ENCODE measurements around the gene TUBA4A.

TUBA4A gene

DNA sequence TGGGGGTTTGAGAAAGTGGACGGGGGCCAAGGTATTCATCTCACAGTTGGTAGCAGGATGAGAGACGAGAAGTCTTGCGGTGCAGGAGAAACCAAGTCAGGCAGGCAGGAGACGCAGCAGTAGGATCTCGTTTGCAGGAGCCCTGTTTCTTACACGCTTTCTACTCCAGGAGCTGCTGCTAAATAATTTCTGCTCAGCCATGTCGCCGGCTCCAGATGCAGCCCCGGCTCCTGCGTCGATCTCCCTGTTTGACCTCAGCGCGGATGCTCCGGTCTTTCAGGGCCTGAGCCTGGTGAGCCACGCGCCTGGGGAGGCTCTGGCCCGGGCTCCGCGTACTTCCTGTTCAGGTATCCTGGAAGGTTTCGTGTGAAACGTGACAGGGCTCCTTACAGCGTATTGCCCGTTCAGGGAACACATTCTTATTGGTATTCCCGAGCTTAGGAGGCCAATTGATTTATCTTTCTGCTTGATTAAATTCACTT, 23.6 kb downstream of the TUBA4A start:
- DNase-seq (ENCODE audit: low read depth) = no peak

DNA sequence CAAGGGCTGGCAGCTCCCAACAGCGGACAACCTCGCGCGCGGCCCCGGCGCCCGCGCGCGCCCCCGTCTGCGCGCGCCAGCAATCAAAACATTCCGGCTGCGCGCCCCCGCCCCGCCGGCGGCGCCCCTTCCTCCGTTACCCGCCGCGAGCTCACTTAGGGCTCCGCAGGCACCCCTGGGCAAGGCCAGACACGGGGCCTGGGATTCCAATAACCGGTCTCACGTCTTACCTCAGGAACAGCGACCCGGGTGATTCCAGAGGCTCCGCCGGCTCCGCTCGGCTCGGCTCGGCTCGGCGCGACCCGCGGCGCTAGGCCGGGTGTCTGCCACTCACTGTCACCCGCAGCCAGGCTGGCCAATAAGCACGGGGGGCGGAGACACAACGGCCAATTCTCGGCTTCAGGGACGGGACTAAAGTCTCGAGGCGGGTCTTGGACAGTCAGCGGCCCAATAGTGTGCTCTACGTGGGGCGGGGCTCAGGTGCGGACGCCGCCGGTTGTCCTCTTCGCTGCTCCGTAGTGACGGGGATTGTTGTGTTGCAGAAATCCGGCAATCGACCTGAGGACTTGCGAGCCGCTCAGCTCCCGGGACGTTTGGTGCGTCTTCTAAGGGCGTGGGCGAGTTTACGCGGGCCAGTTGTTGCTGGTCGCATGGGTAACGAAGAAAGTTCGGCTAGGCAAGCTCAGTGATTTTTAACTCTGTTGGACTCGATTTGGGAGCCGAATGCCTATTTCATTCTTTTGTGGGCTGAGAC, 24.2 kb downstream of the TUBA4A start, which contains the start of the genes ANKZF1 and ATG9A:
Gene ANKZF1 (plus strand): TSS at position 502 of the 754 bp plus-strand sequence. CDS start 452 bp downstream, outside the sequence.
Gene ATG9A (minus strand): TSS at position 332 of the 754 bp plus-strand sequence. CDS start 1,612 bp downstream, outside the sequence.
- DNase-seq (ENCODE audit: low read depth) = peak; percentile 96

DNA sequence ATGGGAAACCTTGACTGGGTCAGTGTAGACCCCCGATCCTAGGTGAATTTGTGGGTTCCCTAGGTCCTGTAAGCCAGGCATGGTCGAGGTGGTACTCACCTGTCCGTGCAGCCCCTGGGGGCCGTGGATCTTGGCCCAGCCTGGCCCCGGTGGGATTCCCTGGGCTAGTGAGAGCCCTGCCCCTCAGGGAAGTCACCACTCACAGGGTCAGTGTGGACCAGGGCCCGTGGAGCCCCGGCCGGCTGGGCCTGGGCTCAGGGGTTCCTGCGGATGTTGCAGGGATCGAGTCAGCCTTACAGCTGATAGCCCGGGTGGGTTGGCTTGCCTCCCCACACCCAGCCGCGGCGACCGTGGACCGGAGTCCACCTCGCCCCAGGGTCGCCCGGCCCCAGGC, 24.8 kb downstream of the TUBA4A start:
- DNase-seq (ENCODE audit: low read depth) = no peak

DNA sequence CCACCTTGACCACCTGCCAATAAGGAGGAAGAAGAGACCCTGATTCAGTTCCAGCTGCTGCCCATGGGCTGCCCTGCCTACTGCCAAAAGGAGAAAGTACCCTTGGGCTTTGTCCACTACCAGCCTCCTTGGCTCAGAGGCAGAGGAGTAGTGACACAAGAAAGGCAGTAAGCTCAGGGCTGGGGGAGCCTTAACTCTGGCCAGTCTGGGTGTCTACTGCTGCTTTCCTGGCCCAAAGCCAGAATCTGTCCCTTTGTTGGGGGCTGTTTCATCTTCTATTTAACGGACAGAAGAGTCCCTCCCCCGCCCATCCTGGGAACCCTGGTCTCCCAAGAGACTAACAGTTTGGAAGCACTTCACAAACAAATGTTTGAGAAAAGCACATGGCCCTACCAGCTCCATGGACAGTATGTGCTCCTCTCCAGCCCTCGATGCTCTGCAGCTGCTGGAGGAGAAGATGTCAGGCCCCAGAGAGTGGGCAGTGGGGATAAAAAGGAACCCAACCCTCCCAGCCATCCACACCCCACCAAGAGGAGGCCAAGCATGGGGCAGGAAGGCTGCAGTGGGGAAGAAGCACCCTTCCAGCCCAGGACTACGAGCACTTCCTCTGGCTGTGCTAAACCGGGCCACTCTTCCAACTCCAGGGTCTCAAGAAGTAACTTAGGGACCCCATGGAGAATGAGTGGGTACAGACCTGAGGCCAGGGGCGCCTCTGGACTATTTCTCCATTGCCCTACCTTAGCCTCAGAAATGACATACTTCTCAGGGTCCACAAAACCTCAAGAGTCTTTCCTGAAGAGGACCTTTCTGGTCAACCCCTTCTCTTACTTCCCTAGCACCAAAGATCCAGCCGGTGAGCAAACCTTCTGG, 25.4 kb downstream of the TUBA4A start:
- DNase-seq (ENCODE audit: low read depth) = no peak

DNA sequence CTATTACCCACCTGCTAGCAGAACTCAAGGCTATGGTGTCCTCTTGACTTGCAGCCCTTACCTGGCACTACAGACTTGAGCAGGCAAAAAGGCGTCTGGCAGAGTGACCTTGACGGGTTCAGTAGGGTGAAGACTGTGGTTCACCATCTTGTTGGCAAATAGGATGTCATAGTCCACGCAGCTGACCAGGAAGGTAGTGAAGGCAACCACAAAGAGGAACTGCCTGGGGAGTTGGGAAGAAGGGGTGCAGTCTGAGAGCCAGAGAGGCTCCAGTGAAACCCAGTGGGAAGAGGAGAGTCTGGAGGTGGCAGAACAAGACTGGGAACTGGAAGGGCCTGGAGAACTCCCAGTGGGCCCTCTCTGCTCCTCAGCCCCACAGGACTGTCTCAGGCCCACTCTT, 28.4 kb downstream of the TUBA4A start:
- DNase-seq (ENCODE audit: low read depth) = no peak

DNA sequence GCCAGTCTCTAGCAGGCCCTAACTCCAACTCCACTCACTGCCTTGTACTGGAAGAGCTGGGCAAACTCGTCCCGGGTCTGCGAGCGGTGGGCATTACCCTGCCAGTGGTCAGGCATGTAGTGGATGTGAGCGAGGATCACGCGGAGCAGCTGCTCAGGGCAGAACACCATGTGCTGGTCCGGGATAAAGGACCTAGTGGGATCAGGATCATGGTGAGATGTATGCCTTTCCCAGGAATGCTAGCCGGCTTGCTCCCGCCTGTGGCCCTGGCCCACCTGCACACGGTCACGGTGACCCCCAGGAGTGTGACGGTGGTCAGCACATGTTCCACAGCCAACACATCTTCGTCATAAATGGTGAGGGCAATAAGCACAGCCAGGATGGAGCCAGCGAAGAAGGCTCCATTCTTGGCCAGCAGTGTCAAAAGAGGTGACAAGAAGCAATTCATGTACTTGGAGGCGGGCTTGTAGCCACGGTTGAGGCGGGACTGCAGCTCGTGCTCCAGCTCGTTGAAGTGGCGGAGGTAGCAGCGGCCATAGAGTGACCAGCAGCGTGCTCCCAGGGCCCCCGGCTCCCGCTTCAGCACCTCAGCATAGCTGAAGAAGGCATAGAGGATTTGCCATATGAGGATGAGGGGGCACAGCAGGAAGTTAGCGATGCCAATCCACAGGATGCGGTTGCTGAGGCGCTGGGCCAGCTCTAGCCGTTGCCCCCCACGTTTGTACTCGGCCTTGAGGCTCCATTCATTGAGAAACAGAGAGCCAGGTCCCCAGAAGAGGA, 29.7 kb downstream of the TUBA4A start:
- no peak for DNase-seq (ENCODE audit: low read depth)

DNA sequence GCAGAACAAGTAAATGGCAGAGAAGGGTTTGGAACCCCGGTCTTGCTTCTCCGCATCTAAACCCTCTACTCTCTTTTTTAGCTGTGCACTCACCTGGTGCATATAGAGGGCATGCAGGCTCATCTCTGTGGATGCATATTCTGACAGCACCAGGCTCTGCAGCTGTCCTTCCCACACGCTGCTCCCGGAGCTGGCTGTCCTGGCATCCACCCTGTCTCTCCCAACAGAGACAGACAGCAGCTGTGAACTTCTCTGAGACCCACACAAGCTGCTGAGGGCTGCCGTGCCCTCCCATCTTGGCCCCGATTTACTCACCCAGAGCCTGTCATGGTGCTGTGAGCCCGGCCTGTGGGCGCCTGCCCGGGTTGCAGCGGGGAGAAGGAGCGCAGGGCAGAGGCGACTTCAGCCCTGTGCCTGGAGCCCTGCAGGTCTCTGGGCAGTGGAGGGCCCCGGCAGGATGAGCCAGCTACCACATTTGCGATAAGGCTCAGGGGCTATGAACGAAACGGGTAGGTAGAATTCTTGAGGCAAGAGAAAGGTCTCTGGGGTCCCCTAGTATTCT, 31.7 kb downstream of the TUBA4A start:
- no peak for DNase-seq (ENCODE audit: low read depth)

DNA sequence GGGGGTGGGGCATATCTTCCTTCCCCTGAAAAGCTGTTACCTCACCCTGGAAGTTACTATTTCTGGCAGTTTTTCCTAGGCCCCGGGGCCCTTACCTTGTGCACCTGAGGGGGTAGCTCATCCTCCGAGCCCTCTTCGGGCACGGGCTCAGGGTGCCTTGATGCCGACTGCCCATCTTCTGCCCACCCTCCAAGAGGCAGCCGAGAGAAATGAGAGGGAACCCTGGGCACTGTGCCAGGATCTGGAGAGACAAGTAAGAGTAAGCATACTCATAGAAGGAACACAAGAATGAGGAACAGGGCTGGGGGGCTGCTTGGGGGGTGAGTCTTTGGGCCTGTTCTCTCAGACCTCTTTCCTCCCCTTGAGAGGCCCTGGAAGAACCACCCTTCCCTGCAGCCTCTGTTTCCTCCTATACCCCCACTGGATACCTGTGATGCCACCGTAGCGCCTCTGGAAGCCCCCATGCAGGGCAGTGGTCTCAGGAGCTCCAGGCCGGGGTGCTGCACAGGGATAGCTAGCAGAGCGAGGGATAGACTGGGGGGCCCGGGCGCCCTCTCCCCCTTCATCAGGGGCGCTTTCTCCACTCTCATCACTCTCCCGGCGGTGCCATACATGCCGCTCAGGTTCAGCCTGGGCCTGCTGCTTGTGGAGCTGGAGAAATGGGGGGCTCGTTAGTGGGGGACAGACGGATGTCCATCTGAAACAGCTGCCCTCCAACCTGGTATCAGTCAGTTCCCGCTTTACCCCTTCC, 32.9 kb downstream of the TUBA4A start:
- DNase-seq (ENCODE audit: low read depth) = no peak

DNA sequence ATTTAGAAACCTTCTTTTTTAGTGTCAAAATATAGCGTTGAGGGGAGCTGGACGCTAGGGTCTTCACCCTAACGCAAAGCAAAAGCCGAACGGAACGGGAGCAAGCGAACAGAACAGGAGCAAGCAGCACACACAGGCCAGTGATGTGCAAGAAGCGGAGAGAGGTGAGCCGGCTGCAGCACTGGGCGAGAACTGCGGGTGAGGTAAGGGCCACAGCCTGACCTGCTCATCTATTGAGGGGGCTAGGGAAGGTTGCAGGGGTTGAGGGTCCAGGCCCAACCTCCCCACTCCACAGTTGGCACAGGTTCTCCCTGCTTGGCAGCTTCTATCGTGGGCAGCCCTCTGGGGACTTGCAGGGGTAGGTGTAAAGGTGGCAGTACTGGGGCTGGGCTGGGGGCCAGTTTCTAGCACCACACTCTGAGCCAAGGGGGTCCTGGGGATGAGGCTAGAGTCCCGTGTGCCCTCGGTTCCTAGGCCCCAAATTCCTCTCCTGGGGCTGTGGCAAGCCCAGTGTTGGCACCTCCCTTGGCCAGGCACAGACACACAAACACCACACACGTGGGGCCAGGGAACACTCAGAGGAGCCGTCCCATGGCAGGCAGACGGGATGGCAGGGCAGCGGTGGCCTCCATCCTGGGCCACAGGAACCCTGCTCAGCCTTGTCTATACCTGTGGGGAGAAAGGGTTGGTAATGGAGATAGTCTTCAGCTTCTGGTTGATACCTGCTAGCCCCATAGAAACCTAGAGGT, 33.8 kb downstream of the TUBA4A start:
- no peak for DNase-seq (ENCODE audit: low read depth)

DNA sequence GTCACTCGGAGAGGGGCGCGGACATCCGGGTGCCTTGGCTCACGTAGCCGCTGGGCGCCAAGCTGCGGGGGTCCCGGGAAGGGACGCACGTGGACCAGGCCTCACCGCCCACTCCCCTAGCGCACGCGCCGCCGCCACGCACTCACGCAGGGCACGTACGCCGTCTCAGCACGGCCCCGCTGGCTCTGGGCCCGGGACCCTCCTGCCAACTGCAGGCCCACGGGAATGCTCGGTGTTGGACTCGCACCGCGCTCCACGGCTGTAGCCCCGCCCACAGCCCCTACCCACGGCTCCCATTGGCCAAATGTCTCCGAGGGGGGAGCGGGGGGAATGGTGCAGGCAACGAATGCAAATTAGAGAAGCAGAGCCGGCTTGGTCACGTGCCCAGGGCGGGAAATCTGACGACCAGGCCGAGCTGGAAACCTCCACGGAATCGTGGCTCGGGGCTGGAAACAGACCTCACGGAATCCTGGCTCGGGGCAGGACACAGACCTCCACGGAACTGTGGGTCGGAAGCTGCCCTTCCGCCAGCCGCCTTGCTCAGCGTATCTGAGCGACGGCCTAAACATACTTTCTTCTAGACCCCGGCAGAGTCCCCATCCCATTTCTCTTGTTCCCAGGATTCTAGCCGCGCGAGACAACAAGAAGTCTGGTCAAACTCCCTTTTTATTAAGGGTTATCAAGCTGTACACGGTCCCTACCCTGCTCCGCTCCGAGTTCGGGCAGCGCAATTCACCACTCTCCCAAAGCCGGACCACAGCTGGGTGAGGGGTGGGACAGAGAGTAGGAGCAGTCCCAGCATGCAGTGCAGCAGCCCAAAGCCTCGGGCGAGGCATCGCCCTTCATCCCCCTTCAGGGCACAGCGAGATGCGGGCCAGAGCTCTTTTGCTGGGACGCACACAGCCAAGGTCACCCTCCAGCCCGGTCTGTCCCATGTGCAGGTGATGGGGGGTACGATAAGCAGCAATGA, 34.7 kb downstream of the TUBA4A start, which contains the start of gene ABCB6:
Gene ABCB6 (minus strand): TSS at position 227 of the 970 bp plus-strand sequence. CDS start 285 bp downstream, outside the sequence.
- peak; percentile 79 for DNase-seq (ENCODE audit: low read depth)

DNA sequence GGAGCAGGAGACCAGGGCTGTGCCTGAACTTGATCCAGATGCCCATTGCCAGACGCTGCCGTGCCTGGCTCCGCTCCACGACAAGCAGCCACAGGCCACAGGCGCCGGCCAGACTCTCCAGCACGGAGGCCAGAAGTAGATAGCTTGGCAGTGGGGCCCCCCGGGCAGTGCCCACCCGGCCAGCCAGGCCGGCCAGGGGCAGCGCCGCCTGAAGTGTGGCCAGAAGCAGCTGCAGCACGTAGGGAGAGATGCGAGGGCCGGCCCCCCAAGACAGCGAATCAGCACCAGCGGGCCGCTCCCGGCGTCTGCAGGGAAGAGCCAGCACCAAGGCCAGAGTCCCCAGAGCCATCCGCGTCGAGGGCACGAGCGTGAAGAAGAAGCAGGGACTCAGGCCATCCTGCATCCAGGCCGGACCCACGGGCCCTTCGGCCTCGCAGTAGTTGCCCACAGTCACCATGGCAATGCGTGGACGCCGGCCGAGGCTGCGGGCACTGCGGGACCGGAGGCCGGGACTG, 35.4 kb downstream of the TUBA4A start:
- no peak for DNase-seq (ENCODE audit: low read depth)

DNA sequence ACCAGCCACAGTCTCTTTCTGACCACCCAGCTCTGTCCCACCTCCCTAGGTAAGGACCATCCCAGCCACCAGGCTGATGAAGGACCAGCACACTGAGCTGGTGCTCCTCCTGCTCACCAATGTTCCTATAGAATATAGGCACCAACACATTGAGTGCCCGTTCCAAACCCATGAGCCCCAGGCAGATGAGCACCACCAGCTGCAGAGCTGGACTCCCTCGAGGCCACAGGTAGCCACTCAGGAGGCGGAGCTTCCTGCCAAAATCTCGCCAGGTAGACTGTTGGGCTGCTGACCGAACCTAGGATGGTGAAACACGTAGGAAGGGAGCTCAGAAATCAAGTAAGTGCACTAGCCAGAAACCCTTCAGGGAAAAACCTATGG, 37.2 kb downstream of the TUBA4A start:
- no peak for DNase-seq (ENCODE audit: low read depth)

DNA sequence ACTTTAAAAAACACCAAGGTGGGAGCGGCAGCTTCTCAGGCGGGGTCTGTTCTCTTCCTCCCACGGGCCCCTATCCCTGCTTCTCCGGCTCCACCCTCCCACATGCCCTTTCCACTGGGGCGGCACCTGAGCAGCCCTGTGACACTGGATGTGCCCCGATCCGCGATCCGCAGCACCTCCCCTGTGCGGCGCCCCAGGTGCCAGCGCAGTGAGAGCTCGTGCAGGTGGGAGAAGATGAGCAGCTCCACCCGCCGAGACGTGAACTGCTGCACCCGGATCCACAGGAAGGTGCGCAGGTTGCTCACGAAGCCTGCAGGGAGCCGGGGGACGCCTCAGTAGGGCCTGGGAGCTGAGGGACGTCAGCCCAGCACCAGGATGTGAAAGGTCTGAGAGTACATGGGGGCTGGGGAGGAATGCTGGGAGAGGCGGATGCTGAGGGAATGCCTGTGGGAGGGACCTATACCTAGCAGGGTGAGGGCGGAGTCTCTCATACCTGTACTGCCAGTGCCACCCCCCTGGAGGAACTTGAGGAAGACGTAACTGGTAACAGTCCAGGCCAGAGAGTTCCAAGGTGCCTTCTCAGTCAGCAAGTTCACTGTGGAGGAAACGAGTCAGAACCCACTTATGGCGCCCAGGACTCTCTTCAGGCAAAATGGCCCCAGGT, 37.7 kb downstream of the TUBA4A start:
- no peak for DNase-seq (ENCODE audit: low read depth)

DNA sequence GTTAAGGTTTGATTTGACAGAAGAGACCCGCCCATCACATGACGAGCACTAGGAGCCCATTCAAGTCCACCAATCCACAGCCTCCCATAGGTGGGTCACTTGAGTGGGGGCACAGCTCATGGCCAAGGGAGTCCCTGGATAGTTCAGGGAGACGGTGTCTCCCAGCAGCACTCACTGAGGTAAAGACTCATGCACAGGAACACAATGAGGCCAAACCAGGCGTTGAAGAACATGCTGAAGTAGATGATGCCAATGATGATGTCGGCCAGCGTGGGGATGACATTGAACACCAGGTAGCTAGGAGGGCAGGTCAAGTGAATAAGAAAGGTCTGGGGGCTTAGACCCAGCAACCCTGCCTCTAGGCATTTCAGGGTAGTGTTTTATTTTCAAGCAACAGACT, 38.9 kb downstream of the TUBA4A start:
- no peak for DNase-seq (ENCODE audit: low read depth)

DNA sequence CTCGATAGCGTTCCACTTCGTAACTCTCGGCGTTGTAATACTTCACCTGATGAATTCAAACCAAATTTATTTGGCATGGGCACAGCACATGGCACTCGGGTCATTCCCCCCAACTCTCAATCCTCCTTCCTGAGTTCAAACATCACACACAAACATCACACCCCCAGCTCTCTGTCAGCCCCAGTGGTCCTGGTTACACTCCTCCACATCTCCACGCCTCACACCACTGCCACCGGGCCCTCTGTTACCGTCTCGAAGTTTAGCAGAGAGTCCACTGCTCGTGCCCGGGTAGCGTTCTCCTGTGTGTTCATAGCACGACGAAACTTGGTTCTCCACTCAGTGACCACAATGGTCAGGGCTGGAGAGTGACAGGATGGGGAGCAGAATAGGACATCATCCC, 39.6 kb downstream of the TUBA4A start:
- DNase-seq (ENCODE audit: low read depth) = no peak

DNA sequence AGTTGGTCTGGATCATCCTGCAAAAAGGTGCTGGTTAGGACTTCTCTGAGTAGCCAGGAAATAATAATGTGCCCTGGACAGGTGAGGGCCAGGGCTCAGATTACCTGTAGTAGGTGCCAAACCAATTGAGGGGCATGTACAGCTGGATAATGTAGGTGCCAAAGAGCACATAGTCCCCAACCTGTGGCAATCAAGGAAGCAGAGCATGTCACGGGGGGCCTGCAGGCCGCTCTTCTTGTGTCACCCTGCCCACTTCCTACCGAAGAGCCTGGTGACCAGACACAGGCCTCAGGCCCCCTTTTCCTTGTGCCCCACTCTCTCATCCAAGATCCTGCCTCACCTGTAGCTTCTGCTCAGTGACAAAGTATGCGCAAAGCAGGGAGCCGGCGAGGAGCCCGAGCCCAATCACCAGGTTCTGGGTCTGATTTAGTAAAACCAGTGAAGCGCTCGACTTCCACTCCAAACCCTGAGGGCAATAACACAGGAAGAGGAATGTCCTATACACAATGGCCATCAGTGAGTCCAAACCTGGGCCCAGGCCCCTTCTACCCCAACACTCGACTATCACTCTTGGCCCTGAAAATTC, 40.1 kb downstream of the TUBA4A start:
- DNase-seq (ENCODE audit: low read depth) = no peak

DNA sequence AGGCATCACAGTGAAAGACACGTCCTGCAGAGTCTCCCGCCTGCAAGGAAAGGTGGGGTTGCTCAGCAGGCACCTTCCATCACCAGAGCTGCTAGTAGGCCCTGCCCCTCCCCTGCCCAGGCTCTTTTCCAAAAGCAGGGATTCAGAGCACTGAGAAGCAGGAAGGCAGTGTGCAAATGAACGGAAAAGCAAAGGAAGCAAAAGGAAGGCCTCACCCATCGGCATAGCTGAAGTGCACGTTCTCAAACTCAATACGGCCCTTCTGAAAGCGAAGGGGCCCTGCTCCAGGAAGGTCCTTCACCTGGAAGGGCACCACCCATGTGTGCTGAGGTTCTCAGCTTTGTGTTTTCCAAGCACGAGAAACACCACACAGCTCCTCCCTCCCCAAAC, 40.7 kb downstream of the TUBA4A start:
- DNase-seq (ENCODE audit: low read depth) = no peak

DNA sequence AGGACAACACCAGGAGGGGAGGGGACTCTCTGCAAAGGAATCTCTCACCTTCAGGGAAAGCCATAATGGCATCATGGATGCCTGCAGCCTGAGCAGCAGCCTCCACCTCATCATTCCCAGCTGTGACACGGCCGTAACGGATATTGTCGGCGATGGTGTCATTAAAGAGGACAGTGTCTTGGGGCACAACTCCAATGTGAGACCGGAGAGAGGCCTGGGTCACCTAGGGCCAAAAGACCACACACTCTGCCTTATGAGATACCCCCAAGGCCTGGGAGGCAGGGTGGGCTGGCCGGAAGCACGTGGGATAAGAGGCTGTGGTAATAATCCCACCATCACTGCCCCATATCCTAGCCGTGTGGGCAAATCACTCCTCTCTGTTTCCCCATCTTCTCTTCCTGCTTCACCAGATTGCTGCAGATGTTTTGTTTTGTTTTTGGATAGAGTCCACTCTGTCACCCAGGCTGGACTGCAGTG, 42.8 kb downstream of the TUBA4A start:
- DNase-seq (ENCODE audit: low read depth) = no peak
